Measurements from ENCODE around the gene CD180.

The CD180 gene

DNA sequence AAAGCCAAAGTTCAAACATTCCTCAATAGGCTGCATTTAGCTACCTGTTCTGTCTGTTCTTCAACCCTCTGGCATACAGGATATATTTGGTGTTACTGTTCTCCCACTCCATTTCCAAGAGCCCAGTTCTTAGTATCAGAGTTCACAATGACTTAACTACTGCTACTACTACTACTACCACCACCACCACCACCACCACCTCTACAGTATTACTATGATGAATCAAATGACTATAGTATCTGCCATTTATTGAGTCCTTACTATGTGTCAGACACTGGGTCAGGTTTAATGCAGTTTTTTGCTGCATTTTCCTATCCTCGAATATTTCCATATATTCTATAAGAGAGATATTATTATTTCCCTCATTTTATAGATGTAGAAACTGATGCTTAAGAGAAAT lies 937 bp upstream of the CD180 start:
- POLR2A ChIA-PET: no interaction called here
- DNase-seq (ENCODE audit: extremely low spot score): no peak
- TF ChIP-seq, protein P1, sequence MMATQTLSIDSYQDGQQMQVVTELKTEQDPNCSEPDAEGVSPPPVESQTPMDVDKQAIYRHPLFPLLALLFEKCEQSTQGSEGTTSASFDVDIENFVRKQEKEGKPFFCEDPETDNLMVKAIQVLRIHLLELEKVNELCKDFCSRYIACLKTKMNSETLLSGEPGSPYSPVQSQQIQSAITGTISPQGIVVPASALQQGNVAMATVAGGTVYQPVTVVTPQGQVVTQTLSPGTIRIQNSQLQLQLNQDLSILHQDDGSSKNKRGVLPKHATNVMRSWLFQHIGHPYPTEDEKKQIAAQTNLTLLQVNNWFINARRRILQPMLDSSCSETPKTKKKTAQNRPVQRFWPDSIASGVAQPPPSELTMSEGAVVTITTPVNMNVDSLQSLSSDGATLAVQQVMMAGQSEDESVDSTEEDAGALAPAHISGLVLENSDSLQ (IDR thresholded peaks at IDR 0.05): no peak
- TF ChIP-seq ZNF384 (IDR thresholded peaks at IDR 0.05) (no peak), HDGF (IDR thresholded peaks at IDR 0.05; ENCODE audit: borderline replicate concordance) (no peak), FOXA1 (IDR thresholded peaks at IDR 0.05) (no peak), TARDBP (IDR thresholded peaks at IDR 0.05) (no peak), ARNT (IDR thresholded peaks at IDR 0.05) (no peak), NFRKB (IDR thresholded peaks at IDR 0.05) (no peak), ELF4 (IDR thresholded peaks at IDR 0.05) (no peak), SP1 (IDR thresholded peaks at IDR 0.05) (no peak), FOXK2 (IDR thresholded peaks at IDR 0.05) (no peak)
- CTCF ChIA-PET: no interaction called here

DNA sequence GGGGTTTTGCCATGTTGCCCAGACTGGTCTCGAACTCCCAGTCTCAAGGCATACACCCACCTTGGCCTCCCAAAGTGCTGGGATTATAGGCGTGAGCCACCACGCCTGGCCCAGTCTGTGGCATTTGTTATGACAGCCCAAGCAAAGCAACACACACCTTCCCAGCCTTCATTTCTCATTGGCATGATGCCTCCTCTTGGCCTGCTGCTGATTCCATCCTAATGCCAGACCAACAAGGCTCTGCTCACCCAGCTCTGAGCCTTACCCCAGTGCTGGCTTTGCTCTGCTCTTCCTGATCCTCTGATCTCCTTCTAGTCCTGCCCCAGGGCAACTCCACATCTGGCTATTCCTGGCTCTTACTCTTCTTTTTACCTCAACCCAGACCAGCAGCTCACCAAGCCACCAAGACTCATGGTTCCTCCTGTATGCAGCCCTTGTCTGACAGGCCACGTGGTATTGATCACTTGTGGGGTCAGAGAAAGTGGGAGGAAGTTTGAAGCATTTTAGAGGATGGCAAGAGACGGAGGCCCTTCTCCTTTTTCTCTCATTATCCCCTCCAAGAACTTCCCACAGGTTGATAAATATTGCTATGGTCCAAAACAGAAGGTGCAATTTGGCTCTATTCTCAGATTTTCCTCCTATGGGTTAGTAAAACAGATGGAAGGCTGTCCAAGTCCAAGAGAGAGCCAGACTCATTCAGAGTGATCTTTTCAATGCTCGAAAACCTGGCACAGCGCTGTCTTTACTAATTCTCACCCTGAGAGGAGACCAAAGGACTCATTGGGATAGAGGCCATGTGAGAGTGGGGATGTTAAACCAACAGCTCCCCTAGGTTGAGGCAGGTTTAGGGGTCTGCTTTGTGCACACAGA lies 958 bp downstream of the CD180 start:
- TF ChIP-seq ELF4 (IDR thresholded peaks at IDR 0.05): no peak
- no peak for TF ChIP-seq ARNT (IDR thresholded peaks at IDR 0.05)
- TF ChIP-seq TARDBP (IDR thresholded peaks at IDR 0.05): no peak
- TF ChIP-seq SP1 (IDR thresholded peaks at IDR 0.05): no peak
- TF ChIP-seq SUZ12 (IDR thresholded peaks at IDR 0.05): no peak
- no peak for TF ChIP-seq ZNF384 (IDR thresholded peaks at IDR 0.05)
- TF ChIP-seq LEF1 (IDR thresholded peaks at IDR 0.05; ENCODE audit: borderline replicate concordance): no peak
- TF ChIP-seq NFRKB (IDR thresholded peaks at IDR 0.05): no peak
- no peak for TF ChIP-seq FOXK2 (IDR thresholded peaks at IDR 0.05)
- no peak for TF ChIP-seq BHLHE40 (IDR thresholded peaks at IDR 0.05; ENCODE audit: borderline replicate concordance)
- TF ChIP-seq HDGF (IDR thresholded peaks at IDR 0.05; ENCODE audit: borderline replicate concordance): no peak
- no peak for TF ChIP-seq FOXM1 (IDR thresholded peaks at IDR 0.05; ENCODE audit: borderline replicate concordance)
- TF ChIP-seq L3MBTL2 (conservative IDR thresholded peaks at IDR 0.05): no peak
- no peak for TF ChIP-seq CTBP1 (IDR thresholded peaks at IDR 0.05; ENCODE audit: borderline replicate concordance)
- TF ChIP-seq, protein P1 (IDR thresholded peaks at IDR 0.05): no peak
- TF ChIP-seq FOXA1 (IDR thresholded peaks at IDR 0.05): no peak
- CTCF ChIA-PET: no interaction called here

DNA sequence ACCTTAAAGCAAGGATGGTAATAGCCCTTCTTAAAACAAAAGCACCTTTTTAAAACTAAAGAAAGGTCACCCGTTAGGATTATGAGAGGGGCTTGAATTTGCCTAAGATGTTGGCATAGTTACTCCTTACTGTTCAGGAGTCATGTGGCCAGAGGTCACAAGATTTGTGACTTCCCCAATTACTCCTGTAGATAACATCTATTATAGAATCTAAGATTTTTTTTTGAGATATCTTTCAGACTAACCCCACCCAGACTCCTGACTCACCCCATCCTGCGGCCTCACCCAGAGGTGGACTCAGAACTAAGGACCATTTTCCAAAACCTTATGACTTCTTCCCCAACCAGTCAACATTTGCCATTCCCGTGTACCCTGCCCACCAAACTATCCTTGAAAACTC lies 2.4 kb downstream of the CD180 start:
- POLR2A ChIA-PET: no interaction called here
- DNase-seq (ENCODE audit: extremely low spot score): no peak
- TF ChIP-seq LEF1 (IDR thresholded peaks at IDR 0.05; ENCODE audit: borderline replicate concordance): no peak
- no peak for TF ChIP-seq FOXM1 (IDR thresholded peaks at IDR 0.05; ENCODE audit: borderline replicate concordance)
- TF ChIP-seq TARDBP (IDR thresholded peaks at IDR 0.05): no peak
- no peak for TF ChIP-seq FOXK2 (IDR thresholded peaks at IDR 0.05)
- TF ChIP-seq BHLHE40 (IDR thresholded peaks at IDR 0.05; ENCODE audit: borderline replicate concordance): no peak
- TF ChIP-seq, protein P1 (IDR thresholded peaks at IDR 0.05): no peak
- no peak for TF ChIP-seq CTBP1 (IDR thresholded peaks at IDR 0.05; ENCODE audit: borderline replicate concordance)
- no peak for TF ChIP-seq L3MBTL2 (conservative IDR thresholded peaks at IDR 0.05)
- no peak for TF ChIP-seq NFRKB (IDR thresholded peaks at IDR 0.05)
- TF ChIP-seq ARNT (IDR thresholded peaks at IDR 0.05): no peak
- no peak for TF ChIP-seq ELF4 (IDR thresholded peaks at IDR 0.05)
- no peak for TF ChIP-seq SP1 (IDR thresholded peaks at IDR 0.05)
- CTCF ChIA-PET: no interaction called here

More for the DNA sequence above, 958 bp downstream of the CD180 start:
- DNase-seq (ENCODE audit: extremely low spot score): no peak
- POLR2A ChIA-PET: no interaction called here

DNA sequence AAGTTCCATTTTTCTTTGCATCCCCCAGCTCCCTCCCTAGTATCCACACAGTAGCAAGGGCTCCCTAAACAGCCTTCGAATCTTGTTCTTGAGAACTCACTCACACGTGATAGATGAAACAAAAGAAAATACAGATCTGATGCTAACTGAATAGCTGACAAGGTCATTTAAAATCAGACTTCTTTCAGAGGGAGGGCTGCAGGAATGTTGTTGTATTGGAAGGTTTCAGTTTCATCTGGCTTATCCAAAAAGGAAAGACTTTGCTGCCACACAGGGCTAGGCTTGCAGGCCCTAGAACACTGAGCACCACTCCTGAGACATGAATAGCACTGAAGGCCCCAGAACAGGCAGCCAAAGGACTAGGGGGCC lies 3.2 kb downstream of the CD180 start:
- DNase-seq (ENCODE audit: extremely low spot score): no peak
- ChIA-PET CTCF (no interaction called here), POLR2A (interaction anchor here (1.1 kb wide), 1 partner anchor 14 kb away, joined by 3 read pairs; no protein-coding TSS in a partner anchor)
- no peak for TF ChIP-seq ELF4 (IDR thresholded peaks at IDR 0.05)
- no peak for TF ChIP-seq L3MBTL2 (conservative IDR thresholded peaks at IDR 0.05)
- TF ChIP-seq, protein P1 (IDR thresholded peaks at IDR 0.05): no peak
- no peak for TF ChIP-seq BHLHE40 (IDR thresholded peaks at IDR 0.05; ENCODE audit: borderline replicate concordance)
- TF ChIP-seq SP1 (IDR thresholded peaks at IDR 0.05): no peak

DNA sequence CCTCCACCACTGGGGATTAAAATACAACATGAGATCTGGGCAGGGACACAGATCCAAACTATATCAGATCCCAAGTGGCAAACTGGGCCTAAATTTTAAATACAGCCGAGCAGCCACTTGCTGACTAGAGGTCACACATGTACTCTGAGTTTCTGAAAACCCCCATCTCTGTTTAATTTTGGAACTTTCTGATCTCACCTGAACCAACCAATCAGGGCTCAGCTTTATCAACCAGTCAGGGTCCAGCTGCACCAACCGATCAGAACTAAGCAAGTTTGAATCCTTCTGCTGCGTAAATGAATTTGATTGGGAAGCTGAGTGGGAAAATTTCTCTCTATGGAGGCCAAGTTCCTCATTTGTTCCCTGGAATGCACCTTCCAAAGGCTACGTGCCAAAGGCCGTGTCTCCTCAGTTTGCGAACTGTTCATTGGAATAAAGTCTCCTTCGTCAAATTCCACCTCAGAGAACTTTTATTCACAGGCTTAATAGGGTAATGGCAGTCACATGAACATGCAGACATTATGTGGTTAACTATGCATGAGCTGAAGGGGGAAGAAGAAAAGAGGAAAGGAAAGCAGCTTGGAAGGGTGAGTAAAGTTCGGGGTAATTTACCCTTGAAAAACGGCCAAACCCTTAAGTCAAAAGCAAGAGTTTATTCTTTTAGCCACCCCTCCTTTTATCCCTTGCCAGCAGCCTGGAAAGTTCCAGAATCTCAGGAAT lies 3.7 kb downstream of the CD180 start:
- CTCF ChIA-PET: no interaction called here
- no peak for TF ChIP-seq SUZ12 (IDR thresholded peaks at IDR 0.05)
- TF ChIP-seq HDGF (IDR thresholded peaks at IDR 0.05; ENCODE audit: borderline replicate concordance): no peak
- no peak for TF ChIP-seq TARDBP (IDR thresholded peaks at IDR 0.05)
- TF ChIP-seq, protein P1 (IDR thresholded peaks at IDR 0.05): no peak
- no peak for TF ChIP-seq FOXK2 (IDR thresholded peaks at IDR 0.05)
- TF ChIP-seq LEF1 (IDR thresholded peaks at IDR 0.05; ENCODE audit: borderline replicate concordance): no peak
- no peak for TF ChIP-seq FOXM1 (IDR thresholded peaks at IDR 0.05; ENCODE audit: borderline replicate concordance)
- TF ChIP-seq L3MBTL2 (conservative IDR thresholded peaks at IDR 0.05): no peak
- TF ChIP-seq ZNF384 (IDR thresholded peaks at IDR 0.05): no peak
- TF ChIP-seq FOXA1 (IDR thresholded peaks at IDR 0.05): no peak
- no peak for TF ChIP-seq NFRKB (IDR thresholded peaks at IDR 0.05)
- TF ChIP-seq CTBP1 (IDR thresholded peaks at IDR 0.05; ENCODE audit: borderline replicate concordance): no peak
- TF ChIP-seq ELF4 (IDR thresholded peaks at IDR 0.05): no peak
- POLR2A ChIA-PET: interaction anchor here (1.1 kb wide), 1 partner anchor 14 kb away, joined by 3 read pairs; no protein-coding TSS in a partner anchor
- no peak for DNase-seq (ENCODE audit: extremely low spot score)

Measured in HEK293T (cell line).